Liver (tissue), 9 donors: Measurements from ENCODE around the gene TMEM255B. TPM values are rescaled to one million over a fixed set of nuclear protein-coding genes. Genes with fewer than 3 reads are reported as not detected.

Experiments used
- DNase-seq: peaks from one replicate; pipeline ENCODE4 v3.0.0-alpha.2; 2017; ENCODE audit warnings: low spot score
- H3K27ac ChIP-seq, 2 donors: one replicate each; pipeline ENCODE4 v1.7.0; 2013; ENCODE audit warnings: inconsistent platforms in 2 of 2, low read length in 2 of 2, control low read depth in 1 of 2, low read depth in 1 of 2, mild to moderate bottlenecking in 1 of 2
- H3K27me3 ChIP-seq, 4 donors: one replicate each; pipeline versions ENCODE4 v1.6.1 to v1.7.0; 2013; ENCODE audit warnings: low read length in 3 of 4, inconsistent platforms in 1 of 4, mild to moderate bottlenecking in 1 of 4, moderate library complexity in 1 of 4; ENCODE audit not compliant: control insufficient read depth in 4 of 4, insufficient read depth in 4 of 4
- H3K36me3 ChIP-seq, 4 donors: one replicate each; pipeline versions ENCODE4 v1.6.1 to v1.7.0; 2013; ENCODE audit warnings: low read length in 3 of 4, mild to moderate bottlenecking in 3 of 4, low read depth in 1 of 4, moderate library complexity in 1 of 4; ENCODE audit not compliant: control insufficient read depth in 4 of 4, insufficient read depth in 3 of 4
- H3K4me1 ChIP-seq, 4 donors: one replicate each; pipeline versions ENCODE4 v1.6.1 to v1.7.0; 2013; ENCODE audit warnings: low read length in 3 of 4, mild to moderate bottlenecking in 3 of 4, moderate library complexity in 1 of 4; ENCODE audit not compliant: control insufficient read depth in 4 of 4, insufficient read depth in 4 of 4
- H3K4me3 ChIP-seq, 3 donors: one replicate each; pipeline versions ENCODE4 v1.6.1 to v1.7.0; 2013; ENCODE audit warnings: low read length in 3 of 3, control low read depth in 1 of 3, low read depth in 1 of 3, mild to moderate bottlenecking in 1 of 3
- H3K9ac ChIP-seq, 2 donors: one replicate each; pipeline ENCODE4 v1.7.0; 2013; ENCODE audit warnings: low read length in 2 of 2, mild to moderate bottlenecking in 2 of 2, moderate library complexity in 2 of 2, control low read depth in 1 of 2, low read depth in 1 of 2
- H3K9me3 ChIP-seq, 4 donors: one replicate each; pipeline versions ENCODE4 v1.6.1 to v1.7.0; 2013; ENCODE audit warnings: low read length in 3 of 4; ENCODE audit not compliant: control insufficient read depth in 4 of 4
- EGR1 ChIP-seq, 2 donors: IDR thresholded peaks; 2 replicates each; pipeline ENCODE4 v1.6.1; 2016 to 2018; ENCODE audit warnings: antibody characterized with exemption in 2 of 2, low read depth in 2 of 2
- FOXA1 ChIP-seq: IDR thresholded peaks from 2 replicates; pipeline ENCODE4 v1.6.1; 2016; ENCODE audit warnings: antibody characterized with exemption
- FOXA2 ChIP-seq: IDR thresholded peaks from 2 replicates; pipeline ENCODE4 v1.6.1; 2016; ENCODE audit warnings: antibody characterized with exemption
- GABPA ChIP-seq, 2 donors: IDR thresholded peaks in 1 of 2; conservative IDR thresholded peaks in 1 of 2; 2 replicates each; pipeline ENCODE4 v1.6.1; 2016; ENCODE audit warnings: antibody characterized with exemption in 2 of 2, mild to moderate bottlenecking in 1 of 2, moderate library complexity in 1 of 2
- HNF4A ChIP-seq, 2 donors: conservative IDR thresholded peaks; 2 replicates each; pipeline ENCODE4 v1.6.1; 2016; ENCODE audit warnings: antibody characterized with exemption in 2 of 2, mild to moderate bottlenecking in 2 of 2
- HNF4G ChIP-seq: IDR thresholded peaks from 2 replicates; pipeline ENCODE4 v1.6.1; 2016; ENCODE audit warnings: antibody characterized with exemption
- JUND ChIP-seq, 2 donors: IDR thresholded peaks; 2 replicates each; pipeline ENCODE4 v1.6.1; 2016; ENCODE audit warnings: antibody characterized with exemption in 2 of 2
- NR2F2 ChIP-seq: IDR thresholded peaks from 2 replicates; pipeline ENCODE4 v1.6.1; 2016; ENCODE audit warnings: antibody characterized with exemption
- RAD21 ChIP-seq, 2 donors: IDR thresholded peaks; 2 replicates each; pipeline ENCODE4 v1.6.1; 2016; ENCODE audit warnings: antibody characterized with exemption in 2 of 2, mild to moderate bottlenecking in 2 of 2
- RXRA ChIP-seq, 2 donors: IDR thresholded peaks; 2 replicates each; pipeline ENCODE4 v1.6.1; 2017 to 2018; ENCODE audit warnings: antibody characterized with exemption in 2 of 2, mild to moderate bottlenecking in 1 of 2
- SP1 ChIP-seq: IDR thresholded peaks from 2 replicates; pipeline ENCODE4 v1.6.1; 2018; ENCODE audit warnings: antibody characterized with exemption, mild to moderate bottlenecking
- TAF1 ChIP-seq: conservative IDR thresholded peaks from 2 replicates; pipeline ENCODE4 v1.6.1; 2016; ENCODE audit warnings: antibody characterized with exemption, mild to moderate bottlenecking
- YY1 ChIP-seq: IDR thresholded peaks from 2 replicates; pipeline ENCODE4 v1.6.1; 2016; ENCODE audit warnings: antibody characterized with exemption, mild to moderate bottlenecking
- WGBS: extraction: QIAGEN DNeasy Blood & Tissue Kit; methylation state at CpG from one replicate; pipeline ENCODE4 v1.1.7; 2013; 5-methylcytosine and 5-hydroxymethylcytosine counted together
- polyA plus RNA-seq, 2 donors: library from polyadenylated mRNA; stranded (reverse) in 1 of 2; unstranded in 1 of 2; fragments of 200-250 nt in 1 of 2; fragments of >200 nt in 1 of 2; fragmentation: Nextera tagmentation in 1 of 2; extraction: Ambion mirVana in 1 of 2; gene quantifications; one replicate each; pipeline versions ENCODE4 v1.2.1 to v1.2.3, GENCODE V29; 2013 to 2015
- total RNA-seq, 2 donors: library from RNA; depleted of rRNA; stranded (reverse); fragments of >200 nt; gene quantifications; one replicate each; pipeline ENCODE4 v1.2.3, GENCODE V29; 2014
- TF ChIP-seq, protein P1 (sequence below): IDR thresholded peaks from 2 replicates; pipeline ENCODE4 v1.6.1; 2016; ENCODE audit warnings: antibody characterized with exemption
- TF ChIP-seq, protein P2 (sequence below): fragments of 150-350 bp; IDR thresholded peaks from 2 replicates; pipeline ENCODE4 v1.5.1; 2017; ENCODE audit warnings: improper control_type of control experiment, low read depth, low read length; ENCODE audit not compliant: missing input control
- TF ChIP-seq, protein P3 (sequence below): IDR thresholded peaks from 2 replicates; pipeline ENCODE4 v1.6.1; 2016; ENCODE audit warnings: antibody characterized with exemption
- TF ChIP-seq, protein P4 (sequence below): IDR thresholded peaks from 2 replicates; pipeline ENCODE4 v1.6.1; 2016; ENCODE audit warnings: antibody characterized with exemption, mild to moderate bottlenecking
- TF ChIP-seq, protein P5 (sequence below): IDR thresholded peaks from 2 replicates; pipeline ENCODE4 v1.6.1; 2016; ENCODE audit warnings: antibody characterized with exemption
- donor health status: healthy.
- donor health status: healthy.
- donor health status: healthy.
- donor health status: healthy.
- donor health status: healthy.

The TMEM255B gene
- total and polyA plus RNA-seq, 4 donors, result 0.37 to 8.6 (median 3.5) TPM

DNA sequence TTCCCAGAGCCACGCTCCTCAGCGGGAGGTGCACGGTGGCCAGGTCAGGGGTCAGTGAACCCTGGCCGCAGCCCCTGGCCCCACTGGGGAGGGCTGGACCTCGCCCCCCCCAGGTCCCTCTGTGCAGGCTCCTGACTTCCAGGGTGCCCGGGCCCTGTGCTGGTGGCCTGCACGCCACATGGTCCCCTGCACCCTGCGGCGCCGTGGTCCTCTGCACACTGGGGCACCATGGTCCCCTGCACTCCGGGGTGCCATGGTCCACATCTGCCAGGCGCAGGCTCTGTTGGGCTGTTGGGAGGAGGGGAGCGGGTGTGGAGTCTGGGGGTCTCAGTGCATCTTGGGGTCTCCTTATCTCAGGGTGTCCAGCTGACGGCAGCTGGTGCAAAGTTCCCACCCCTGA, 23.3 kb upstream of the TMEM255B start (continued):
- TF ChIP-seq, protein P1, sequence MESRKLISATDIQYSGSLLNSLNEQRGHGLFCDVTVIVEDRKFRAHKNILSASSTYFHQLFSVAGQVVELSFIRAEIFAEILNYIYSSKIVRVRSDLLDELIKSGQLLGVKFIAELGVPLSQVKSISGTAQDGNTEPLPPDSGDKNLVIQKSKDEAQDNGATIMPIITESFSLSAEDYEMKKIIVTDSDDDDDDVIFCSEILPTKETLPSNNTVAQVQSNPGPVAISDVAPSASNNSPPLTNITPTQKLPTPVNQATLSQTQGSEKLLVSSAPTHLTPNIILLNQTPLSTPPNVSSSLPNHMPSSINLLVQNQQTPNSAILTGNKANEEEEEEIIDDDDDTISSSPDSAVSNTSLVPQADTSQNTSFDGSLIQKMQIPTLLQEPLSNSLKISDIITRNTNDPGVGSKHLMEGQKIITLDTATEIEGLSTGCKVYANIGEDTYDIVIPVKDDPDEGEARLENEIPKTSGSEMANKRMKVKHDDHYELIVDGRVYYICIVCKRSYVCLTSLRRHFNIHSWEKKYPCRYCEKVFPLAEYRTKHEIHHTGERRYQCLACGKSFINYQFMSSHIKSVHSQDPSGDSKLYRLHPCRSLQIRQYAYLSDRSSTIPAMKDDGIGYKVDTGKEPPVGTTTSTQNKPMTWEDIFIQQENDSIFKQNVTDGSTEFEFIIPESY, result no peak

DNA sequence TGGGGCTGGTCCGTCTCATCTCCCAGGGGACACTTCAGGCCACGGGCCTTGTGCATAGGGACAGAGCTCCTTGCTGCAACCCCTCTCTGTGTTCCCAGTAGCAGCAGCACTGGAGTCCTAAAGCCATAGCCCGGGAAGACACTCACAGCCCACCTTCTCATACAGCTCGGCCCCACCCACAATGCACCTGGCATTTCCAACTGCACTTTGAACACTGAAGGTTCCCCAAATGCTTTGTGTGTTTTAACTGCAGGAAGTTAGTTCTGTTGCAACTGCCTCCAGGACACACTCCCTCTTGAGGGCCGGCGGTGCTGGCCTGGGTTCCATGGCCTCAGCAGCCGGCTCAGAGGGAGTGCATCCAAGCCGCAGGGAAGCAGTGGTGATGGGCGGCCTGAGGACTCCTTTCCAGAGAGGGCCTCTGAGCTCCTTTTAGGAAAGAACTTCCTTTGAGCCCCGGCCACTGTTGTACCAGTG, 22.7 kb upstream of the TMEM255B start:
- no peak for TF ChIP-seq TAF1
- H3K9ac ChIP-seq, result no peak overlapping the region
- no peaks in the 10 kb centered on the region for H3K36me3 ChIP-seq
- no peak overlapping the region for H3K4me3 ChIP-seq
- no peaks in the 10 kb centered on the region for H3K9me3 ChIP-seq
- DNase-seq, result no peak
- H3K4me1 ChIP-seq, result no peaks in the 10 kb centered on the region
- no peak overlapping the region for H3K27ac ChIP-seq
- no peaks in the 10 kb centered on the region for H3K27me3 ChIP-seq
- WGBS, result 53% methylated on average over 10 of the region's 10 CpGs

DNA sequence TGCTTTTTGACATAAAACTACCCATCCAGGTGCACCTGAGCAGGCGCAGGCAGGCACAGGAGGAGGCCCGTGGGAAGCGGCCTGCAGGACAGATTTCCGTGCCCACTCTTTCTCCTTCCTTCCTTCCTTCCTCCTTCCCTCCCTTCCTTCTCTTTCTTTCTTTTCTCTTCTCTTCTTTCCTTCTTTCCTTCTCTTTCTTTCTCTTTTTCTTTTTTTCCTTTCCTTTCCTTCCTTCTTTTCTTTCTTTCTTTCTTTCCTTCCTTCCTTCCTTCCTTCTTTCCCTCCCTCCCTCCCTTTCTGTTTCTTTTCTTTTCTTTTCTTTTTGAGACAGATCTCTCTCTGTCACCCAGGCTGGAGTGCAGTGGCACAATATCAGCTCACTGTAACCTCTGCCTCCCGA, 21.2 kb upstream of the TMEM255B start:
- no peak for DNase-seq
- H3K36me3 ChIP-seq, result no peaks in the 10 kb centered on the region
- H3K27ac ChIP-seq, result no peak overlapping the region
- H3K9ac ChIP-seq, result no peak overlapping the region
- H3K4me3 ChIP-seq, result no peak overlapping the region
- no peaks in the 10 kb centered on the region for H3K9me3 ChIP-seq
- H3K4me1 ChIP-seq, result peaks cover 0 to 3% (median 0%) of the 10 kb centered on the region in 4 donors
- no peaks in the 10 kb centered on the region for H3K27me3 ChIP-seq
- 87% methylated on average over 5 of the region's 5 CpGs for WGBS
- TF ChIP-seq HNF4G, result no peak
- no peak for TF ChIP-seq SP1
- TF ChIP-seq, protein P2, sequence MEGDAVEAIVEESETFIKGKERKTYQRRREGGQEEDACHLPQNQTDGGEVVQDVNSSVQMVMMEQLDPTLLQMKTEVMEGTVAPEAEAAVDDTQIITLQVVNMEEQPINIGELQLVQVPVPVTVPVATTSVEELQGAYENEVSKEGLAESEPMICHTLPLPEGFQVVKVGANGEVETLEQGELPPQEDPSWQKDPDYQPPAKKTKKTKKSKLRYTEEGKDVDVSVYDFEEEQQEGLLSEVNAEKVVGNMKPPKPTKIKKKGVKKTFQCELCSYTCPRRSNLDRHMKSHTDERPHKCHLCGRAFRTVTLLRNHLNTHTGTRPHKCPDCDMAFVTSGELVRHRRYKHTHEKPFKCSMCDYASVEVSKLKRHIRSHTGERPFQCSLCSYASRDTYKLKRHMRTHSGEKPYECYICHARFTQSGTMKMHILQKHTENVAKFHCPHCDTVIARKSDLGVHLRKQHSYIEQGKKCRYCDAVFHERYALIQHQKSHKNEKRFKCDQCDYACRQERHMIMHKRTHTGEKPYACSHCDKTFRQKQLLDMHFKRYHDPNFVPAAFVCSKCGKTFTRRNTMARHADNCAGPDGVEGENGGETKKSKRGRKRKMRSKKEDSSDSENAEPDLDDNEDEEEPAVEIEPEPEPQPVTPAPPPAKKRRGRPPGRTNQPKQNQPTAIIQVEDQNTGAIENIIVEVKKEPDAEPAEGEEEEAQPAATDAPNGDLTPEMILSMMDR, result no peak
- TF ChIP-seq HNF4A (conservative IDR thresholded peaks at IDR 0.05), result no peak
- TF ChIP-seq, protein P1, result no peak
- no peak for TF ChIP-seq JUND (IDR thresholded peaks at IDR 0.05)
- TF ChIP-seq RAD21 (IDR thresholded peaks at IDR 0.05), result no peak
- TF ChIP-seq GABPA (IDR thresholded peaks at IDR 0.05 in 1 of 2, conservative IDR thresholded peaks at IDR 0.05 in 1 of 2), result no peak
- TF ChIP-seq NR2F2, result no peak
- no peak for TF ChIP-seq EGR1 (IDR thresholded peaks at IDR 0.05; ENCODE audit: low read depth in 2 of 2)
- no peak for TF ChIP-seq FOXA1
- TF ChIP-seq RXRA (IDR thresholded peaks at IDR 0.05), result no peak
- no peak for TF ChIP-seq FOXA2
- TF ChIP-seq, protein P3, sequence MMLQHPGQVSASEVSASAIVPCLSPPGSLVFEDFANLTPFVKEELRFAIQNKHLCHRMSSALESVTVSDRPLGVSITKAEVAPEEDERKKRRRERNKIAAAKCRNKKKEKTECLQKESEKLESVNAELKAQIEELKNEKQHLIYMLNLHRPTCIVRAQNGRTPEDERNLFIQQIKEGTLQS, result no peak
- TF ChIP-seq, protein P4, sequence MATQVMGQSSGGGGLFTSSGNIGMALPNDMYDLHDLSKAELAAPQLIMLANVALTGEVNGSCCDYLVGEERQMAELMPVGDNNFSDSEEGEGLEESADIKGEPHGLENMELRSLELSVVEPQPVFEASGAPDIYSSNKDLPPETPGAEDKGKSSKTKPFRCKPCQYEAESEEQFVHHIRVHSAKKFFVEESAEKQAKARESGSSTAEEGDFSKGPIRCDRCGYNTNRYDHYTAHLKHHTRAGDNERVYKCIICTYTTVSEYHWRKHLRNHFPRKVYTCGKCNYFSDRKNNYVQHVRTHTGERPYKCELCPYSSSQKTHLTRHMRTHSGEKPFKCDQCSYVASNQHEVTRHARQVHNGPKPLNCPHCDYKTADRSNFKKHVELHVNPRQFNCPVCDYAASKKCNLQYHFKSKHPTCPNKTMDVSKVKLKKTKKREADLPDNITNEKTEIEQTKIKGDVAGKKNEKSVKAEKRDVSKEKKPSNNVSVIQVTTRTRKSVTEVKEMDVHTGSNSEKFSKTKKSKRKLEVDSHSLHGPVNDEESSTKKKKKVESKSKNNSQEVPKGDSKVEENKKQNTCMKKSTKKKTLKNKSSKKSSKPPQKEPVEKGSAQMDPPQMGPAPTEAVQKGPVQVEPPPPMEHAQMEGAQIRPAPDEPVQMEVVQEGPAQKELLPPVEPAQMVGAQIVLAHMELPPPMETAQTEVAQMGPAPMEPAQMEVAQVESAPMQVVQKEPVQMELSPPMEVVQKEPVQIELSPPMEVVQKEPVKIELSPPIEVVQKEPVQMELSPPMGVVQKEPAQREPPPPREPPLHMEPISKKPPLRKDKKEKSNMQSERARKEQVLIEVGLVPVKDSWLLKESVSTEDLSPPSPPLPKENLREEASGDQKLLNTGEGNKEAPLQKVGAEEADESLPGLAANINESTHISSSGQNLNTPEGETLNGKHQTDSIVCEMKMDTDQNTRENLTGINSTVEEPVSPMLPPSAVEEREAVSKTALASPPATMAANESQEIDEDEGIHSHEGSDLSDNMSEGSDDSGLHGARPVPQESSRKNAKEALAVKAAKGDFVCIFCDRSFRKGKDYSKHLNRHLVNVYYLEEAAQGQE, result no peak
- no peak for TF ChIP-seq TAF1
- TF ChIP-seq, protein P5, sequence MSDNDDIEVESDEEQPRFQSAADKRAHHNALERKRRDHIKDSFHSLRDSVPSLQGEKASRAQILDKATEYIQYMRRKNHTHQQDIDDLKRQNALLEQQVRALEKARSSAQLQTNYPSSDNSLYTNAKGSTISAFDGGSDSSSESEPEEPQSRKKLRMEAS, result no peak
- no peak for TF ChIP-seq YY1
